IMR-90 (cell line): ENCODE results near the gene ZGLP1. TPM values are rescaled to one million over a fixed set of nuclear protein-coding genes. Genes with fewer than 3 reads are reported as not detected.

Source experiments
- ATAC-seq: fragments of 200-7000 bp; cut with Tn5 transposase; 2 replicates; pipeline ENCODE4 v1.9.1; 2020; ENCODE audit warnings: low read depth, mild to moderate bottlenecking, moderate library complexity
- BruUV-seq: library from RNA; stranded (reverse); fragments of 400-500 nt; replicated peaks from 2 replicates; lab custom pipeline; 2021; lab: Mats Ljungman, UMichigan
- CTCF ChIA-PET: fragments of 300-600 bp; formaldehyde crosslinking; extraction: SDS; loops from one replicate; lab custom pipeline; 2021; ENCODE audit warnings: antibody characterized with exemption; lab: Yijun Ruan, JAX
- POLR2A ChIA-PET: fragments of 300-600 bp; sonication (Branson Sonifier 250); formaldehyde crosslinking; loops from one replicate; lab custom pipeline; 2022; ENCODE audit warnings: antibody characterized with exemption; ENCODE audit not compliant: unreplicated experiment; lab: Charles Lee
- DNase-seq: peaks from one replicate; pipeline ENCODE4 v3.0.0; 2013
- H2AFZ ChIP-seq: replicated peaks from 2 replicates; pipeline ENCODE3; 2013; ENCODE audit warnings: low read length, mild to moderate bottlenecking; ENCODE audit not compliant: poor library complexity
- H2AK5ac ChIP-seq: 2 replicates; pipeline ENCODE4 v1.6.1; 2013; ENCODE audit warnings: low read depth, low read length, inconsistent platforms
- H2AK9ac ChIP-seq: replicated peaks from 2 replicates; pipeline ENCODE3; 2013; ENCODE audit warnings: mild to moderate bottlenecking, low read depth, low read length, moderate library complexity; ENCODE audit not compliant: poor library complexity
- H2BK120ac ChIP-seq: 2 replicates; pipeline ENCODE4 v1.6.1; 2013; ENCODE audit warnings: low read depth, low read length, inconsistent platforms
- H2BK15ac ChIP-seq: 3 replicates; pipeline ENCODE4 v1.6.1; 2013; ENCODE audit warnings: low read depth, low read length, inconsistent platforms
- H2BK20ac ChIP-seq: 2 replicates; pipeline ENCODE4 v1.6.1; 2013; ENCODE audit warnings: low read depth, mild to moderate bottlenecking, inconsistent platforms, low read length, moderate library complexity
- H2BK5ac ChIP-seq: 2 replicates; pipeline ENCODE4 v1.6.1; 2013; ENCODE audit warnings: mild to moderate bottlenecking, low read depth, low read length, inconsistent platforms; ENCODE audit not compliant: poor library complexity, severe bottlenecking
- H3K14ac ChIP-seq: replicated peaks from 2 replicates; pipeline ENCODE4 v1.6.1; 2013; ENCODE audit warnings: low read depth, low read length, inconsistent platforms
- H3K18ac ChIP-seq: 2 replicates; pipeline ENCODE4 v1.6.1; 2013; ENCODE audit warnings: low read depth, low read length, control low read depth
- H3K23ac ChIP-seq: 2 replicates; pipeline ENCODE4 v1.6.1; 2013; ENCODE audit warnings: low read depth, low read length, inconsistent platforms
- H3K27ac ChIP-seq: 2 replicates; pipeline ENCODE4 v1.5.1; 2013; ENCODE audit warnings: mild to moderate bottlenecking, control low read depth, low read length; ENCODE audit not compliant: insufficient read depth
- H3K27me3 ChIP-seq: 2 replicates; pipeline ENCODE4 v1.6.1; 2013; ENCODE audit warnings: low read length; ENCODE audit not compliant: control insufficient read depth, insufficient read depth
- H3K36me3 ChIP-seq: 2 replicates; pipeline ENCODE4 v1.6.1; 2013; ENCODE audit warnings: low read length, mixed read lengths; ENCODE audit not compliant: control insufficient read depth, insufficient read depth
- H3K4ac ChIP-seq: 2 replicates; pipeline ENCODE4 v1.6.1; 2013; ENCODE audit warnings: low read depth, low read length, inconsistent platforms
- H3K4me1 ChIP-seq: 2 replicates; pipeline ENCODE4 v1.6.1; 2013; ENCODE audit warnings: low read length, mixed read lengths; ENCODE audit not compliant: control insufficient read depth, insufficient read depth
- H3K4me2 ChIP-seq: 2 replicates; pipeline ENCODE4 v1.6.1; 2013; ENCODE audit warnings: low read depth, mild to moderate bottlenecking, control low read depth, low read length, moderate library complexity
- H3K4me3 ChIP-seq: 2 replicates; pipeline ENCODE4 v1.5.1; 2013; ENCODE audit warnings: low read depth, mild to moderate bottlenecking, control low read depth, low read length, moderate library complexity; ENCODE audit not compliant: insufficient read depth
- H3K56ac ChIP-seq: 2 replicates; pipeline ENCODE4 v1.6.1; 2013; ENCODE audit warnings: low read length, inconsistent platforms; ENCODE audit not compliant: insufficient read depth; ENCODE audit errors: extremely low read depth
- H3K79me1 ChIP-seq, 2 experiments: 2 replicates each; pipeline ENCODE4 v1.6.1; 2013; ENCODE audit warnings: low read length in 2 of 2, inconsistent platforms in 1 of 2, low read depth in 1 of 2
- H3K9ac ChIP-seq: 2 replicates; pipeline ENCODE4 v1.6.1; 2013; ENCODE audit warnings: low read depth, low read length, control low read depth
- H3K9me1 ChIP-seq: 2 replicates; pipeline ENCODE4 v1.6.1; 2013; ENCODE audit warnings: low read length, inconsistent platforms; ENCODE audit not compliant: insufficient read depth
- H3K9me3 ChIP-seq: 2 replicates; pipeline ENCODE4 v1.6.1; 2013; ENCODE audit warnings: low read length; ENCODE audit not compliant: control insufficient read depth, insufficient read depth
- H4K20me1 ChIP-seq: 2 replicates; pipeline ENCODE4 v1.6.1; 2013; ENCODE audit warnings: low read length, inconsistent platforms; ENCODE audit not compliant: insufficient read depth
- H4K5ac ChIP-seq: 2 replicates; pipeline ENCODE4 v1.6.1; 2013; ENCODE audit warnings: mild to moderate bottlenecking, low read depth, low read length, control low read depth
- H4K8ac ChIP-seq, 2 experiments: 2 replicates each; pipeline ENCODE4 v1.6.1; 2013; ENCODE audit warnings: low read depth in 2 of 2, low read length in 2 of 2, control low read depth in 1 of 2, inconsistent platforms in 1 of 2
- H4K91ac ChIP-seq: 2 replicates; pipeline ENCODE4 v1.6.1; 2013; ENCODE audit warnings: low read depth, low read length, inconsistent platforms; ENCODE audit not compliant: insufficient read depth
- CHD1 ChIP-seq: IDR thresholded peaks from 2 replicates; pipeline ENCODE4 v1.6.1; 2012; ENCODE audit warnings: low read depth, low read length, improper control_type of control experiment
- FOS ChIP-seq: fragments of 150-350 bp; IDR thresholded peaks from 2 replicates; pipeline ENCODE4 v1.6.1; 2016; ENCODE audit warnings: low read depth, low read length
- RCOR1 ChIP-seq: IDR thresholded peaks from 2 replicates; pipeline ENCODE4 v1.6.1; 2012; ENCODE audit warnings: mild to moderate bottlenecking, low read length, improper control_type of control experiment; ENCODE audit not compliant: insufficient replicate concordance
- WGBS, 2 experiments: methylation state at CpG; one replicate each; pipeline versions ENCODE4 v1.1.5 to v1.1.7; 2013; ENCODE audit warnings: missing lambda C conversion rate in 2 of 2; ENCODE audit not compliant: insufficient read length in 1 of 2; ENCODE audit errors: extremely low coverage in 2 of 2; 5-methylcytosine and 5-hydroxymethylcytosine counted together
- dilution Hi-C: fragments of 300-500 bp; cut with HindIII; formaldehyde crosslinking; loops from one replicate; pipeline ENCODE4 v1.14.3; 2018; ENCODE audit warnings: low sequenced_read_pairs; ENCODE audit not compliant: unreplicated experiment
- in situ Hi-C: fragments of 300-500 bp; cut with MboI; formaldehyde crosslinking; loops from 3 replicates; pipeline ENCODE4 v1.14.3; 2019; ENCODE audit warnings: low sequenced_read_pairs, inconsistent platforms, mixed read lengths
- intact Hi-C: fragments of 100-400 bp; cut with micrococcal nuclease; formaldehyde crosslinking; loops from 2 replicates; pipeline ENCODE4 v1.10.0; 2022
- polyA plus RNA-seq, 3 experiments: library from polyadenylated mRNA; depleted of rRNA; stranded (reverse); fragments of >200 nt; gene quantifications; 2 replicates each; pipeline ENCODE4 v1.2.3, GENCODE V29; 2012; ENCODE audit warnings: low replicate concordance in 1 of 3
- total RNA-seq: library from RNA; depleted of rRNA; stranded (reverse); fragments of >200 nt; gene quantifications from 2 replicates; pipeline ENCODE4 v1.2.3, GENCODE V29; 2012

ZGLP1 gene
- total and polyA plus RNA-seq, 2 of the 4 experiments (the other 2 are of a cell fraction), result 0.54 to 3.1 TPM

DNA sequence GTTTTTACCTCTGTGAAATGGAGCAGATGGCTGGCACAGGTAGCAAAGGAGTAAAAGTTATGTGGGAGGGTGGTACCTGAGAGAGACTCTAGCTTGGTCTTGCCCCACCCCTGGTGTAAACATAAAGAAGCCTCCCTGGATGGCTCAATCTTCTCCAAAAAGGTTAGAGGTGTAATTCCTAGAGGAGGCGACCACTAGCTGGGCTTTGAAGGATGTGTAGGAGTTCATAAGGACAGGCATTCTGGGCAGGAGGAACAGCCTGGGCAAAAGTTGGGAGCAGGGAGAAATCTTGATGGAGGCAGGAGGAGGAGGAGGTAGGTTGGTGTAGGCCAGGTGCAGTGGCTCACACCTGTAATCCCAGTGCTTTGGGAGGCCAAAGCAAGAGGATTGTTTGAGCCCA, 30.7 kb downstream of the ZGLP1 start:
- ATAC-seq (no peak), DNase-seq (no peak)
- Histone ChIP-seq H2BK120ac (no peak overlapping the region), H3K27ac (no peak overlapping the region), H3K4me2 (no peak overlapping the region), H3K27me3 (no peaks in the 10 kb centered on the region), H3K9me3 (no peaks in the 10 kb centered on the region), H4K91ac (no peak overlapping the region), H3K9ac (no peak overlapping the region), H4K20me1 (no peaks in the 10 kb centered on the region), H3K23ac (no peak overlapping the region), H3K79me1 (no peaks in the 10 kb centered on the region), H2BK5ac (no peak overlapping the region), H3K56ac (no peak overlapping the region), H2BK15ac (no peak overlapping the region), H3K36me3 (no peaks in the 10 kb centered on the region), H4K5ac (no peak overlapping the region), H2AK5ac (no peak overlapping the region), H2AFZ (no peak overlapping the region), H3K4me1 (peaks cover 5% of the 10 kb centered on the region), H3K14ac (no peak overlapping the region), H3K9me1 (peaks cover 5% of the 10 kb centered on the region; the same call in 1 of the 2 replicates), H4K8ac (no peak overlapping the region), H3K4me3 (no peak overlapping the region), H2AK9ac (no peak overlapping the region), H3K4ac (no peak overlapping the region), H3K18ac (no peak overlapping the region), H2BK20ac (no peak overlapping the region)
- in situ Hi-C loops (no loop called here), dilution Hi-C loops (no loop called here), intact Hi-C loops (no loop called here)
- WGBS, 2 experiments, result no CpG with 5 or more reads among the region's 1 CpG
- ChIA-PET POLR2A (no interaction called here), CTCF (no interaction called here)
- BruUV-seq, result no TSS peak
- TF ChIP-seq CHD1 (no peak), RCOR1 (no peak), FOS (no peak)
